ENCODE results near the gene FCER2. TPM values are rescaled to one million over a fixed set of nuclear protein-coding genes. Genes with fewer than 3 reads are reported as not detected.
"Not testable (repeated sequence)": the region's sequence is repeated elsewhere in the genome, so short reads cannot be mapped to it uniquely, and the experiment has no call there.

Gene FCER2
- polyA plus RNA-seq (2013, experiment 1 of 2) = not detected
- polyA plus RNA-seq (2013, experiment 2 of 2) = not detected

GRCh38 chr19:7701654-7702457 lies at the start of gene FCER2:
Gene FCER2, minus strand, starts transcription at chr19:7702131. Its CDS starts 2,371 bp downstream, at chr19:7699760.
- WGBS, 2 experiments (ENCODE audit: insufficient coverage in 2 of 2) = 64 to 68% methylated on average over 10 to 12 of the region's 20 CpGs

GRCh38 chr19:7751157-7751783 lies 49.3 kb upstream of the FCER2 start:
- Histone ChIP-seq H3K4me1 (ENCODE audit: control insufficient read depth, insufficient read depth, low read length, poor library complexity, severe bottlenecking) (no peaks in the 10 kb centered on the region), H3K4me3 (ENCODE audit: extremely low read depth, insufficient read depth, low read length, poor library complexity, severe bottlenecking) (no peak overlapping the region), H3K9me3 (ENCODE audit: control insufficient read depth, low read length) (peaks cover 5% of the 10 kb centered on the region), H3K27ac (ENCODE audit: low read depth, low read length, severe bottlenecking) (no peak overlapping the region), H3K36me3 (ENCODE audit: control insufficient read depth, insufficient read depth, low read length) (no peaks in the 10 kb centered on the region)
- whole genome bisulfite sequencing, 2 experiments (ENCODE audit: insufficient coverage in 2 of 2) = 76 to 82% methylated on average over 11 of the region's 12 CpGs

More at GRCh38 chr19:7701654-7702457, at the start of gene FCER2:
- Histone ChIP-seq H3K4me3 (ENCODE audit: extremely low read depth, insufficient read depth, low read length, poor library complexity, severe bottlenecking) (no peak within 1 kb of the TSS), H3K36me3 (ENCODE audit: control insufficient read depth, insufficient read depth, low read length) (no peaks in the 10 kb centered on the region), H3K27ac (ENCODE audit: low read depth, low read length, severe bottlenecking) (no peak within 1 kb of the TSS), H3K4me1 (ENCODE audit: control insufficient read depth, insufficient read depth, low read length, poor library complexity, severe bottlenecking) (no peaks in the 10 kb centered on the region), H3K9me3 (ENCODE audit: control insufficient read depth, low read length) (no peaks in the 10 kb centered on the region)

- 42 to 50% methylated on average over 1 to 3 of the region's 4 CpGs for WGBS, 2 experiments (ENCODE audit: insufficient coverage in 2 of 2)
- no peak overlapping the region for H3K4me3 ChIP-seq (ENCODE audit: extremely low read depth, insufficient read depth, low read length, poor library complexity, severe bottlenecking)
- peaks cover 5% of the 10 kb centered on the region for H3K9me3 ChIP-seq (ENCODE audit: control insufficient read depth, low read length)
- H3K27ac ChIP-seq (ENCODE audit: low read depth, low read length, severe bottlenecking) = no peak overlapping the region
- H3K4me1 ChIP-seq (ENCODE audit: control insufficient read depth, insufficient read depth, low read length, poor library complexity, severe bottlenecking) = no peaks in the 10 kb centered on the region
- no peaks in the 10 kb centered on the region for H3K36me3 ChIP-seq (ENCODE audit: control insufficient read depth, insufficient read depth, low read length)
These were observed 46.8 kb upstream of the FCER2 start for GRCh38 chr19:7748756-7749155.

GRCh38 chr19:7748171-7748570 lies 46.2 kb upstream of the FCER2 start:
- WGBS, 2 experiments (ENCODE audit: insufficient coverage in 2 of 2) = no CpG with 5 or more reads among the region's 2 CpGs

GRCh38 chr19:7746903-7747884 lies 45.3 kb upstream of the FCER2 start, which contains the start of gene CD209:
Gene CD209, minus strand, starts transcription at chr19:7747534. Its CDS starts 23 bp downstream, at chr19:7747511.
- H3K4me3 ChIP-seq (ENCODE audit: extremely low read depth, insufficient read depth, low read length, poor library complexity, severe bottlenecking) = no peak within 1 kb of the TSS
- H3K36me3 ChIP-seq (ENCODE audit: control insufficient read depth, insufficient read depth, low read length) = no peaks in the 10 kb centered on the region
- H3K9me3 ChIP-seq (ENCODE audit: control insufficient read depth, low read length) = peaks cover 5% of the 10 kb centered on the region
- WGBS, 2 experiments (ENCODE audit: insufficient coverage in 2 of 2) = 55 to 58% methylated on average over 7 of the region's 7 CpGs
- H3K4me1 ChIP-seq (ENCODE audit: control insufficient read depth, insufficient read depth, low read length, poor library complexity, severe bottlenecking) = no peaks in the 10 kb centered on the region
- H3K27ac ChIP-seq (ENCODE audit: low read depth, low read length, severe bottlenecking) = no peak within 1 kb of the TSS

More at GRCh38 chr19:7748171-7748570, 46.2 kb upstream of the FCER2 start:
- no peak overlapping the region for H3K27ac ChIP-seq (ENCODE audit: low read depth, low read length, severe bottlenecking)
- H3K4me3 ChIP-seq (ENCODE audit: extremely low read depth, insufficient read depth, low read length, poor library complexity, severe bottlenecking) = no peak overlapping the region
- no peaks in the 10 kb centered on the region for H3K4me1 ChIP-seq (ENCODE audit: control insufficient read depth, insufficient read depth, low read length, poor library complexity, severe bottlenecking)
- H3K36me3 ChIP-seq (ENCODE audit: control insufficient read depth, insufficient read depth, low read length) = no peaks in the 10 kb centered on the region
- H3K9me3 ChIP-seq (ENCODE audit: control insufficient read depth, low read length) = peaks cover 5% of the 10 kb centered on the region

- H3K27ac ChIP-seq (ENCODE audit: low read depth, low read length, severe bottlenecking); H3K4me1 ChIP-seq (ENCODE audit: control insufficient read depth, insufficient read depth, low read length, poor library complexity, severe bottlenecking); H3K36me3 ChIP-seq (ENCODE audit: control insufficient read depth, insufficient read depth, low read length); H3K9me3 ChIP-seq (ENCODE audit: control insufficient read depth, low read length); H3K4me3 ChIP-seq (ENCODE audit: extremely low read depth, insufficient read depth, low read length, poor library complexity, severe bottlenecking): not testable (repeated sequence)
- 53 to 68% methylated on average over 3 to 4 of the region's 4 CpGs for WGBS, 2 experiments (ENCODE audit: insufficient coverage in 2 of 2)
These were observed 44.4 kb upstream of the FCER2 start for GRCh38 chr19:7746306-7746705.

GRCh38 chr19:7744871-7745650 lies 43.1 kb upstream of the FCER2 start:
- Histone ChIP-seq H3K4me3 (ENCODE audit: extremely low read depth, insufficient read depth, low read length, poor library complexity, severe bottlenecking) (no peak overlapping the region), H3K36me3 (ENCODE audit: control insufficient read depth, insufficient read depth, low read length) (no peaks in the 10 kb centered on the region), H3K4me1 (ENCODE audit: control insufficient read depth, insufficient read depth, low read length, poor library complexity, severe bottlenecking) (no peaks in the 10 kb centered on the region), H3K9me3 (ENCODE audit: control insufficient read depth, low read length) (peaks cover 5% of the 10 kb centered on the region), H3K27ac (ENCODE audit: low read depth, low read length, severe bottlenecking) (no peak overlapping the region)
- 79 to 82% methylated on average over 8 to 9 of the region's 12 CpGs for WGBS, 2 experiments (ENCODE audit: insufficient coverage in 2 of 2)

GRCh38 chr19:7744199-7744786 lies 42.4 kb upstream of the FCER2 start:
- no peaks in the 10 kb centered on the region for H3K4me1 ChIP-seq (ENCODE audit: control insufficient read depth, insufficient read depth, low read length, poor library complexity, severe bottlenecking)
- WGBS, 2 experiments (ENCODE audit: insufficient coverage in 2 of 2) = 61 to 68% methylated on average over 5 of the region's 5 CpGs
- no peaks in the 10 kb centered on the region for H3K36me3 ChIP-seq (ENCODE audit: control insufficient read depth, insufficient read depth, low read length)
- H3K27ac ChIP-seq (ENCODE audit: low read depth, low read length, severe bottlenecking) = no peak overlapping the region
- H3K4me3 ChIP-seq (ENCODE audit: extremely low read depth, insufficient read depth, low read length, poor library complexity, severe bottlenecking) = no peak overlapping the region
- peaks cover 5% of the 10 kb centered on the region for H3K9me3 ChIP-seq (ENCODE audit: control insufficient read depth, low read length)

- H3K9me3 ChIP-seq (ENCODE audit: control insufficient read depth, low read length) = peaks cover 5% of the 10 kb centered on the region
- H3K36me3 ChIP-seq (ENCODE audit: control insufficient read depth, insufficient read depth, low read length) = no peaks in the 10 kb centered on the region
- H3K4me1 ChIP-seq (ENCODE audit: control insufficient read depth, insufficient read depth, low read length, poor library complexity, severe bottlenecking) = no peaks in the 10 kb centered on the region
- H3K27ac ChIP-seq (ENCODE audit: low read depth, low read length, severe bottlenecking) = no peak overlapping the region
- H3K4me3 ChIP-seq (ENCODE audit: extremely low read depth, insufficient read depth, low read length, poor library complexity, severe bottlenecking) = no peak overlapping the region
- 65 to 83% methylated on average over 1 to 2 of the region's 2 CpGs for WGBS, 2 experiments (ENCODE audit: insufficient coverage in 2 of 2)
These were observed 41.5 kb upstream of the FCER2 start for GRCh38 chr19:7743425-7743841.
